Glutamatergic neuron (in vitro differentiated cells): ENCODE results near the gene PTGR3. TPM values are rescaled to one million over a fixed set of nuclear protein-coding genes. Genes with fewer than 3 reads are reported as not detected.
A peak's percentile ranks its signal among the peaks of the same experiment; 100 is the strongest.

ENCODE experiments used
- DNase-seq: peaks from one replicate; pipeline ENCODE4 v3.0.0; 2022
- H3K27ac Mint-ChIP-seq: one replicate; pipeline ENCODE4 v1.8.0; 2020; ENCODE audit warnings: mild to moderate bottlenecking, mixed read lengths, inconsistent platforms; ENCODE audit not compliant: unreplicated experiment
- H3K27me3 Mint-ChIP-seq: one replicate; pipeline ENCODE4 v1.8.0; 2020; ENCODE audit warnings: mild to moderate bottlenecking, moderate library complexity, mixed read lengths, inconsistent platforms; ENCODE audit not compliant: unreplicated experiment
- H3K36me3 Mint-ChIP-seq: one replicate; pipeline ENCODE4 v1.8.0; 2020; ENCODE audit warnings: mild to moderate bottlenecking, mixed read lengths, inconsistent platforms; ENCODE audit not compliant: unreplicated experiment
- H3K4me1 Mint-ChIP-seq: one replicate; pipeline ENCODE4 v1.8.0; 2020; ENCODE audit warnings: mild to moderate bottlenecking, low read depth, mixed read lengths, inconsistent platforms; ENCODE audit not compliant: unreplicated experiment
- H3K4me3 Mint-ChIP-seq: one replicate; pipeline ENCODE4 v1.8.0; 2020; ENCODE audit warnings: mild to moderate bottlenecking, mixed read lengths, inconsistent platforms; ENCODE audit not compliant: unreplicated experiment
- H3K9me3 Mint-ChIP-seq: one replicate; pipeline ENCODE4 v1.8.0; 2020; ENCODE audit warnings: mild to moderate bottlenecking, moderate library complexity, mixed read lengths, inconsistent platforms; ENCODE audit not compliant: unreplicated experiment
- total RNA-seq: library from RNA; stranded (reverse); fragmentation: NEBNext Ultra II Directional; extraction: Animal tissue kit (Norgen Biotek cat#: 25700); gene quantifications from one replicate; pipeline ENCODE4 v1.2.1, GENCODE V29; 2021; ENCODE audit not compliant: unreplicated experiment
- TF ChIP-seq, protein P1 (sequence below): fragments of 200-600 bp; sonication (generic); IDR thresholded peaks from one replicate; pipeline ENCODE4 v1.5.0; 2021; ENCODE audit not compliant: partially characterized antibody, unreplicated experiment

The PTGR3 gene
- total RNA-seq, 1 donor from 2014 or later, result 20.4 TPM

DNA sequence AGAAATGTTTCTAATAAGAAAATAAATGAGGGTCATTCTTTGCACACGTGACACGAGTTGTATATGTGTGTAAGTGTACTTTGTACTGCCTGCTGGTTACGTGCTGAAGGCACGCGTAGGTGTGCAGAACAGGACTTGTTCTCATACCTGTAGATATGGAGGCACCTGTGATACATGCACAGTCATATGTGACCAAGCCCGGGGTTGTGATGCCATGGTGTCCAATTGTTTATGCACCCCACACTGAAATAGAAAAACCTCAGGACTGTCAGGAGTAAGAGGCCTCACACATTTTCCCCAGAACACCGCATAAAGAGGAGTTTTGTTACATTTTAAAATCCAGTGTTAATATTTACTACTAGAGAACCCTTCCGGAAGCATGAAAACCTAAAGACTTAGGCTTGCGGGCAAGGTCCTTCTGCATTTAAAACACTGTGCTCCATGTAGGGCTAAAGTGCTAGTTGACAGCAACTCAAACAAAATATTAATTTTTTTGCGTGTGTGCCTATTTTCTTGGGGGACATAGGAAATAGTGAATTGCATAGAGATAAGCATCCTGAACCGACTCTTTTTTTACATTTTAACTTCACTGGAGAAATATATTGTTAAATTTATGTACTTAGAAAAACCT, 10.9 kb upstream of the PTGR3 start:
- Mint-ChIP-seq H3K27ac (no peak overlapping the region), H3K4me3 (no peak overlapping the region), H3K4me1 (peaks cover 32% of the 10 kb centered on the region), H3K9me3 (peaks cover 7% of the 10 kb centered on the region), H3K27me3 (no peaks in the 10 kb centered on the region), H3K36me3 (no peaks in the 10 kb centered on the region)
- TF ChIP-seq, protein P1, sequence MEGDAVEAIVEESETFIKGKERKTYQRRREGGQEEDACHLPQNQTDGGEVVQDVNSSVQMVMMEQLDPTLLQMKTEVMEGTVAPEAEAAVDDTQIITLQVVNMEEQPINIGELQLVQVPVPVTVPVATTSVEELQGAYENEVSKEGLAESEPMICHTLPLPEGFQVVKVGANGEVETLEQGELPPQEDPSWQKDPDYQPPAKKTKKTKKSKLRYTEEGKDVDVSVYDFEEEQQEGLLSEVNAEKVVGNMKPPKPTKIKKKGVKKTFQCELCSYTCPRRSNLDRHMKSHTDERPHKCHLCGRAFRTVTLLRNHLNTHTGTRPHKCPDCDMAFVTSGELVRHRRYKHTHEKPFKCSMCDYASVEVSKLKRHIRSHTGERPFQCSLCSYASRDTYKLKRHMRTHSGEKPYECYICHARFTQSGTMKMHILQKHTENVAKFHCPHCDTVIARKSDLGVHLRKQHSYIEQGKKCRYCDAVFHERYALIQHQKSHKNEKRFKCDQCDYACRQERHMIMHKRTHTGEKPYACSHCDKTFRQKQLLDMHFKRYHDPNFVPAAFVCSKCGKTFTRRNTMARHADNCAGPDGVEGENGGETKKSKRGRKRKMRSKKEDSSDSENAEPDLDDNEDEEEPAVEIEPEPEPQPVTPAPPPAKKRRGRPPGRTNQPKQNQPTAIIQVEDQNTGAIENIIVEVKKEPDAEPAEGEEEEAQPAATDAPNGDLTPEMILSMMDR, result no peak
- no peak for DNase-seq

- H3K4me3 Mint-ChIP-seq, result peak overlapping the region; percentile 31
- H3K36me3 Mint-ChIP-seq, result no peaks in the 10 kb centered on the region
- peaks cover 24% of the 10 kb centered on the region for H3K4me1 Mint-ChIP-seq
- TF ChIP-seq, protein P1, result no peak
- DNase-seq, result no peak
- H3K27me3 Mint-ChIP-seq, result no peaks in the 10 kb centered on the region
- peaks cover 7% of the 10 kb centered on the region for H3K9me3 Mint-ChIP-seq
- H3K27ac Mint-ChIP-seq, result peak overlapping the region; percentile 30
Measured at GRCh38 chr18:75218065-75218923, 9.4 kb upstream of the PTGR3 start.

- no peak overlapping the region for H3K27ac Mint-ChIP-seq
- H3K36me3 Mint-ChIP-seq, result no peaks in the 10 kb centered on the region
- peaks cover 16% of the 10 kb centered on the region for H3K9me3 Mint-ChIP-seq
- DNase-seq, result no peak
- H3K4me1 Mint-ChIP-seq, result peaks cover 27% of the 10 kb centered on the region
- peaks cover 6% of the 10 kb centered on the region for H3K27me3 Mint-ChIP-seq
- no peak overlapping the region for H3K4me3 Mint-ChIP-seq
- TF ChIP-seq, protein P1, result no peak
Measured at GRCh38 chr18:75216911-75217689, 8.2 kb upstream of the PTGR3 start.

DNA sequence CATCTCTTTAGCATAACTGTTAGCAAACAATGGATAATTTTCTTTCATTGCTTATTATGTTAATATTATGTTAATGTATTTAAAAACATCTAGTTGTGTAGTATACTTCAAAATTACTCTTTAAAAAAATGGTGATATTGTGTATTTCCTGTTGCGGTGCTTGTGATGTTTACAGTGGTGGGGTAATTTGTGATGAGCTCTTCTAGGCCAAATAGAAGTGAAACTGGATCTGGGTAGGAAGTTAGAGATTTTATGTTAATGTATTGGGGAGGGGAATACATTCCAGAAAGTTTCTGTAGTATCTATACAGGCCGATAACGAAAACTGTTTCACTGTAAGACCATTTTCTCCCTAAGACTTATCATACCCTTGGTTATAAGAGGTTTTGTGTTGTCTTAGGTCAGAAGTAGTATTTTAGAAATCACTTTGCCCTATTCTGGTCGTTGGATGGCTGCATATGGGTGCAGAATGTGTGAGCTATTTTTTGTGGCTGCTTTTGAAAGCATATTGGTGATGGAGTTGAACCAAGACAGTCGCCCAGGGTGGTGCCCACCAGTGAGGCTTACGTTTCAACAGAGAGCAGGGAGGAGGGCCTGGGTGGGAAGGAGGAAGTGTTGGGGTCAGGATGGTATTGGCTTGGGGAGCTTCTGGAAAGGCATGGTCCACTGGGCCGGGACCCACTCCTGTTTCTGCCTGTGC, 7.4 kb upstream of the PTGR3 start:
- TF ChIP-seq, protein P1, result no peak
- H3K27me3 Mint-ChIP-seq, result peaks cover 7% of the 10 kb centered on the region
- peak overlapping the region; percentile 52 for H3K27ac Mint-ChIP-seq
- peaks cover 16% of the 10 kb centered on the region for H3K9me3 Mint-ChIP-seq
- peaks cover 27% of the 10 kb centered on the region for H3K4me1 Mint-ChIP-seq
- H3K4me3 Mint-ChIP-seq, result peak overlapping the region; percentile 13
- DNase-seq, result no peak
- no peaks in the 10 kb centered on the region for H3K36me3 Mint-ChIP-seq
